Keratinocyte (primary cell): Measurements from ENCODE around the gene ROR2. TPM values are rescaled to one million over a fixed set of nuclear protein-coding genes. Genes with fewer than 3 reads are reported as not detected.

Source experiments
- DNase-seq: peaks from one replicate; pipeline ENCODE4 v3.0.0-alpha.2; 2011; ENCODE audit warnings: low read depth, missing footprints, low spot score
- FAIRE-seq: peaks from 2 replicates; lab custom pipeline; 2011; peaks lifted over from hg19 to GRCh38; lab: Jason Lieb, UNC
- H2AFZ ChIP-seq: 2 replicates; pipeline ENCODE4 v1.6.0; 2012; ENCODE audit warnings: low read length, control low read depth, inconsistent platforms; ENCODE audit not compliant: control insufficient read depth
- H3K27ac ChIP-seq: 2 replicates; pipeline ENCODE4 v1.5.1; 2011; ENCODE audit warnings: low read length; ENCODE audit not compliant: control insufficient read depth, insufficient read depth
- H3K27me3 ChIP-seq: 3 replicates; pipeline ENCODE4 v1.6.0; 2011; ENCODE audit warnings: low read length; ENCODE audit not compliant: control insufficient read depth, insufficient read depth; ENCODE audit errors: extremely low read depth
- H3K36me3 ChIP-seq, 2 experiments: 2 replicates in 1 of 2; 3 replicates in 1 of 2; pipeline ENCODE4 v1.5.1; 2011; ENCODE audit warnings: low read length in 2 of 2, mild to moderate bottlenecking in 1 of 2; ENCODE audit not compliant: control insufficient read depth in 2 of 2, insufficient read depth in 2 of 2; ENCODE audit errors: extremely low read depth in 1 of 2
- H3K4me1 ChIP-seq: 3 replicates; pipeline ENCODE4 v1.5.1; 2011; ENCODE audit warnings: low read length; ENCODE audit not compliant: control insufficient read depth, insufficient read depth; ENCODE audit errors: extremely low read depth
- H3K4me2 ChIP-seq: 3 replicates; pipeline ENCODE4 v1.6.0; 2011; ENCODE audit warnings: low read depth, low read length; ENCODE audit not compliant: control insufficient read depth, insufficient read depth; ENCODE audit errors: extremely low read depth
- H3K4me3 ChIP-seq, 3 experiments: fragments of 200-600 bp in 1 of 3; sonication (generic) in 1 of 3; 2 replicates in 2 of 3; 3 replicates in 1 of 3; pipeline ENCODE4 v1.5.1; 2011 to 2016; ENCODE audit warnings: low read length in 3 of 3, mild to moderate bottlenecking in 3 of 3, control low read depth in 2 of 3, inconsistent platforms in 1 of 3, low read depth in 1 of 3, mixed read lengths in 1 of 3, mixed run types in 1 of 3, moderate library complexity in 1 of 3; ENCODE audit not compliant: control insufficient read depth in 2 of 3, insufficient read depth in 2 of 3; ENCODE audit errors: extremely low read depth in 1 of 3
- H3K79me2 ChIP-seq: 2 replicates; pipeline ENCODE4 v1.6.0; 2012; ENCODE audit warnings: low read length; ENCODE audit not compliant: control insufficient read depth, insufficient read depth
- H3K9ac ChIP-seq: 3 replicates; pipeline ENCODE4 v1.6.0; 2011; ENCODE audit warnings: low read length; ENCODE audit not compliant: control insufficient read depth, insufficient read depth; ENCODE audit errors: extremely low read depth
- H3K9me1 ChIP-seq: 3 replicates; pipeline ENCODE4 v1.6.0; 2011; ENCODE audit warnings: low read length; ENCODE audit not compliant: control insufficient read depth, insufficient read depth; ENCODE audit errors: extremely low read depth
- H3K9me3 ChIP-seq: 2 replicates; pipeline ENCODE4 v1.5.1; 2012; ENCODE audit warnings: low read depth, low read length; ENCODE audit not compliant: control insufficient read depth
- H4K20me1 ChIP-seq: 3 replicates; pipeline ENCODE4 v1.6.0; 2011; ENCODE audit warnings: low read length; ENCODE audit not compliant: control insufficient read depth, insufficient read depth; ENCODE audit errors: extremely low read depth
- EZH2 ChIP-seq: IDR thresholded peaks from one replicate; pipeline ENCODE4 v1.6.1; 2012; ENCODE audit warnings: inconsistent platforms, mild to moderate bottlenecking, low read length, moderate library complexity
- dilution Hi-C: fragments of 300-500 bp; cut with MboI; formaldehyde crosslinking; loops from one replicate; pipeline ENCODE4 v1.7.0; 2020; ENCODE audit warnings: low sequenced_read_pairs; ENCODE audit not compliant: extremely low pct_ligation_motif_present
- polyA plus RNA-seq, 5 experiments: library from polyadenylated mRNA; depleted of rRNA in 3 of 5; stranded (reverse) in 3 of 5; stranded (forward) in 1 of 5; unstranded in 1 of 5; fragments of >200 nt; gene quantifications; 1 replicate in 1 of 5; 2 replicates in 3 of 5; 3 replicates in 1 of 5; pipeline versions ENCODE4 v1.2.1 to v1.2.3, GENCODE V29; 2011 to 2012; ENCODE audit warnings: missing spikeins in 2 of 5, low read depth in 1 of 5, low replicate concordance in 1 of 5
- TF ChIP-seq, protein P1 (sequence below), 3 experiments: IDR thresholded peaks in 1 of 3; conservative IDR thresholded peaks in 1 of 3; optimal IDR thresholded peaks in 1 of 3; 2 replicates in 2 of 3; 3 replicates in 1 of 3; pipeline versions ENCODE3 to v1.5.1; 2011; ENCODE audit warnings: low read length in 3 of 3, mild to moderate bottlenecking in 3 of 3, moderate library complexity in 2 of 3, control low read depth in 1 of 3, inconsistent platforms in 1 of 3; ENCODE audit not compliant: insufficient read depth in 2 of 3; ENCODE audit errors: extremely low read depth in 1 of 3

The ROR2 gene
- polyA plus RNA-seq, 1 donor (not counting 4 experiments of a cell fraction or from before 2014, with no cell fraction given): 0.22 TPM

- Histone ChIP-seq H3K36me3 (no peaks in the 10 kb centered on the region), H2AFZ (no peak overlapping the region), H3K27ac (no peak overlapping the region), H3K4me1 (no peaks in the 10 kb centered on the region), H3K4me3 (no peak overlapping the region), H4K20me1 (no peaks in the 10 kb centered on the region), H3K9ac (no peak overlapping the region), H3K9me1 (no peaks in the 10 kb centered on the region), H3K27me3 (no peaks in the 10 kb centered on the region), H3K4me2 (no peak overlapping the region), H3K79me2 (no peaks in the 10 kb centered on the region), H3K9me3 (peaks cover under 1% of the 10 kb centered on the region)
- DNase-seq (no peak), FAIRE-seq (no peak)
- dilution Hi-C loops: no loop called here
- no peak for TF ChIP-seq EZH2
- TF ChIP-seq, protein P1, sequence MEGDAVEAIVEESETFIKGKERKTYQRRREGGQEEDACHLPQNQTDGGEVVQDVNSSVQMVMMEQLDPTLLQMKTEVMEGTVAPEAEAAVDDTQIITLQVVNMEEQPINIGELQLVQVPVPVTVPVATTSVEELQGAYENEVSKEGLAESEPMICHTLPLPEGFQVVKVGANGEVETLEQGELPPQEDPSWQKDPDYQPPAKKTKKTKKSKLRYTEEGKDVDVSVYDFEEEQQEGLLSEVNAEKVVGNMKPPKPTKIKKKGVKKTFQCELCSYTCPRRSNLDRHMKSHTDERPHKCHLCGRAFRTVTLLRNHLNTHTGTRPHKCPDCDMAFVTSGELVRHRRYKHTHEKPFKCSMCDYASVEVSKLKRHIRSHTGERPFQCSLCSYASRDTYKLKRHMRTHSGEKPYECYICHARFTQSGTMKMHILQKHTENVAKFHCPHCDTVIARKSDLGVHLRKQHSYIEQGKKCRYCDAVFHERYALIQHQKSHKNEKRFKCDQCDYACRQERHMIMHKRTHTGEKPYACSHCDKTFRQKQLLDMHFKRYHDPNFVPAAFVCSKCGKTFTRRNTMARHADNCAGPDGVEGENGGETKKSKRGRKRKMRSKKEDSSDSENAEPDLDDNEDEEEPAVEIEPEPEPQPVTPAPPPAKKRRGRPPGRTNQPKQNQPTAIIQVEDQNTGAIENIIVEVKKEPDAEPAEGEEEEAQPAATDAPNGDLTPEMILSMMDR (optimal IDR thresholded peaks at IDR 0.05 in 1 of 3, IDR thresholded peaks at IDR 0.05 in 1 of 3, conservative IDR thresholded peaks at IDR 0.05 in 1 of 3; ENCODE audit: extremely low read depth in 1 of 3, insufficient read depth in 2 of 3, low read length in 3 of 3): no peak
These were observed 15.4 kb downstream of the ROR2 start for GRCh38 chr9:91934654-91935053.

GRCh38 chr9:91933556-91934352, 16.3 kb downstream of the ROR2 start:
- H3K36me3 ChIP-seq: no peaks in the 10 kb centered on the region
- no peak for FAIRE-seq
- no peaks in the 10 kb centered on the region for H3K27me3 ChIP-seq
- no peak overlapping the region for H3K9ac ChIP-seq
- H4K20me1 ChIP-seq: no peaks in the 10 kb centered on the region
- dilution Hi-C loops: no loop called here
- no peak for DNase-seq
- H3K4me3 ChIP-seq: no peak overlapping the region
- H3K4me1 ChIP-seq: no peaks in the 10 kb centered on the region
- no peak overlapping the region for H3K4me2 ChIP-seq
- H3K79me2 ChIP-seq: no peaks in the 10 kb centered on the region
- peaks cover 2% of the 10 kb centered on the region for H3K9me3 ChIP-seq
- H2AFZ ChIP-seq: no peak overlapping the region
- no peaks in the 10 kb centered on the region for H3K9me1 ChIP-seq
- TF ChIP-seq, protein P1 (optimal IDR thresholded peaks at IDR 0.05 in 1 of 3, IDR thresholded peaks at IDR 0.05 in 1 of 3, conservative IDR thresholded peaks at IDR 0.05 in 1 of 3; ENCODE audit: extremely low read depth in 1 of 3, insufficient read depth in 2 of 3, low read length in 3 of 3): no peak
- TF ChIP-seq EZH2: no peak
- no peak overlapping the region for H3K27ac ChIP-seq
